GM23338 (cell line): ENCODE data around the gene PANX3. TPM values are rescaled to one million over a fixed set of nuclear protein-coding genes. Genes with fewer than 3 reads are reported as not detected.

Source experiments
- ATAC-seq: fragments of 200-7000 bp; cut with Tn5 transposase; 3 replicates; pipeline ENCODE4 v1.9.1; 2020
- DNase-seq: peaks from one replicate; pipeline ENCODE4 v3.0.0-alpha.2; 2015; ENCODE audit warnings: low spot score
- H2AFZ ChIP-seq: fragments of 200-600 bp; sonication (generic); 2 replicates; pipeline ENCODE4 v1.8.0; 2016; ENCODE audit warnings: antibody characterized with exemption, mild to moderate bottlenecking, moderate library complexity
- H3F3A ChIP-seq: fragments of 200-600 bp; sonication (generic); replicated peaks from 2 replicates; pipeline ENCODE4 v1.8.0; 2017; ENCODE audit warnings: antibody characterized with exemption, mixed run types, low read depth
- H3K27ac ChIP-seq: fragments of 200-600 bp; sonication (generic); 2 replicates; pipeline ENCODE4 v1.6.1; 2016; ENCODE audit warnings: low read depth
- H3K27me3 ChIP-seq: fragments of 200-600 bp; sonication (generic); 2 replicates; pipeline ENCODE4 v1.8.0; 2016; ENCODE audit warnings: mild to moderate bottlenecking, mixed run types, moderate library complexity; ENCODE audit not compliant: insufficient read depth
- H3K36me3 ChIP-seq: fragments of 200-600 bp; sonication (generic); 2 replicates; pipeline ENCODE4 v1.8.0; 2016; ENCODE audit warnings: mild to moderate bottlenecking; ENCODE audit not compliant: insufficient read depth
- H3K4me1 ChIP-seq: fragments of 200-600 bp; sonication (generic); 2 replicates; pipeline ENCODE4 v1.8.0; 2016; ENCODE audit warnings: mild to moderate bottlenecking, moderate library complexity; ENCODE audit not compliant: insufficient read depth
- H3K4me2 ChIP-seq: fragments of 200-600 bp; sonication (generic); 2 replicates; pipeline ENCODE4 v1.7.1; 2017; ENCODE audit warnings: mixed run types
- H3K4me3 ChIP-seq: fragments of 200-600 bp; sonication (generic); 2 replicates; pipeline ENCODE4 v1.6.1; 2016; ENCODE audit warnings: mixed run types
- H3K79me2 ChIP-seq: fragments of 200-600 bp; sonication (generic); replicated peaks from 2 replicates; pipeline ENCODE4 v1.8.0; 2017; ENCODE audit warnings: mild to moderate bottlenecking; ENCODE audit not compliant: insufficient read depth
- H3K9me2 ChIP-seq: fragments of 200-600 bp; sonication (generic); 2 replicates; pipeline ENCODE4 v1.8.0; 2017; ENCODE audit not compliant: insufficient read depth
- H4K20me1 ChIP-seq: fragments of 200-600 bp; sonication (generic); replicated peaks from 2 replicates; pipeline ENCODE4 v1.8.0; 2017; ENCODE audit warnings: mild to moderate bottlenecking; ENCODE audit not compliant: insufficient read depth
- H3K27ac Mint-ChIP-seq: 2 replicates; pipeline ENCODE4 v1.8.0; 2020; ENCODE audit warnings: inconsistent platforms, mild to moderate bottlenecking, moderate library complexity, mixed read lengths
- H3K27me3 Mint-ChIP-seq: 3 replicates; pipeline ENCODE4 v1.8.0; 2022; ENCODE audit warnings: low read depth, mild to moderate bottlenecking, moderate library complexity, mixed read lengths, inconsistent platforms; ENCODE audit not compliant: insufficient read depth, poor library complexity
- H3K36me3 Mint-ChIP-seq: 3 replicates; pipeline ENCODE4 v1.8.0; 2021; ENCODE audit warnings: low read depth, mild to moderate bottlenecking, inconsistent platforms, moderate library complexity, mixed read lengths
- H3K4me1 Mint-ChIP-seq: 3 replicates; pipeline ENCODE4 v1.8.0; 2020; ENCODE audit warnings: mild to moderate bottlenecking, inconsistent platforms, mixed read lengths
- H3K4me3 Mint-ChIP-seq: 3 replicates; pipeline ENCODE4 v1.8.0; 2021; ENCODE audit warnings: moderate library complexity, mild to moderate bottlenecking, inconsistent platforms, mixed read lengths
- H3K9me3 Mint-ChIP-seq: 3 replicates; pipeline ENCODE4 v1.8.0; 2020; ENCODE audit warnings: moderate library complexity, mild to moderate bottlenecking, inconsistent platforms, mixed read lengths
- CREB1 ChIP-seq: fragments of 250-450 bp; sonication (Bioruptor Pico); IDR thresholded peaks from 2 replicates; pipeline ENCODE4 v1.5.0; 2020; ENCODE audit warnings: low read depth, mild to moderate bottlenecking, moderate library complexity
- EZH2 ChIP-seq: fragments of 200-600 bp; sonication (generic); IDR thresholded peaks from one replicate; pipeline ENCODE4 v1.8.0; 2017; ENCODE audit warnings: antibody characterized with exemption, mild to moderate bottlenecking, low read depth; ENCODE audit not compliant: unreplicated experiment
- NANOG ChIP-seq: IDR thresholded peaks from 2 replicates; pipeline ENCODE4 v1.6.1; 2016; ENCODE audit warnings: antibody characterized with exemption, borderline replicate concordance
- POLR2AphosphoS5 ChIP-seq: IDR thresholded peaks from 2 replicates; pipeline ENCODE4 v1.6.1; 2016; ENCODE audit warnings: antibody characterized with exemption, low read depth
- ZNF331 ChIP-seq: fragments of 250-450 bp; sonication (Bioruptor Pico); IDR thresholded peaks from 2 replicates; pipeline ENCODE4 v1.5.0; 2020; ENCODE audit warnings: low read depth, mild to moderate bottlenecking, moderate library complexity
- polyA plus RNA-seq: library from polyadenylated mRNA; unstranded; fragments of >200 nt; fragmentation: Nextera tagmentation; extraction: Ambion mirVana; gene quantifications from 2 replicates; pipeline ENCODE4 v1.2.1, GENCODE V29; 2016
- total RNA-seq: library from RNA; depleted of rRNA; stranded (reverse); fragments of >200 nt; shearing (Covaris generic); gene quantifications from 2 replicates; pipeline ENCODE4 v1.2.3, GENCODE V29; 2014
- TF ChIP-seq, protein P1 (sequence below): fragments of 250-450 bp; sonication (Bioruptor Pico); IDR thresholded peaks from 2 replicates; pipeline ENCODE4 v1.5.0; 2020; ENCODE audit warnings: mild to moderate bottlenecking, moderate library complexity
- TF ChIP-seq, protein P2 (sequence below), 2 experiments: fragments of 200-600 bp in 1 of 2; sonication (generic) in 1 of 2; conservative IDR thresholded peaks; 2 replicates each; pipeline versions ENCODE4 v1.5.1 to v1.6.1; 2016 to 2017; ENCODE audit warnings: antibody characterized with exemption in 2 of 2, low read depth in 2 of 2, mild to moderate bottlenecking in 2 of 2, moderate library complexity in 1 of 2
- TF ChIP-seq, protein P3 (sequence below): IDR thresholded peaks from 2 replicates; pipeline ENCODE4 v1.6.1; 2016; ENCODE audit warnings: antibody characterized with exemption

Gene PANX3
- total and polyA plus RNA-seq, 2 experiments from 2014 or later, result not detected

DNA sequence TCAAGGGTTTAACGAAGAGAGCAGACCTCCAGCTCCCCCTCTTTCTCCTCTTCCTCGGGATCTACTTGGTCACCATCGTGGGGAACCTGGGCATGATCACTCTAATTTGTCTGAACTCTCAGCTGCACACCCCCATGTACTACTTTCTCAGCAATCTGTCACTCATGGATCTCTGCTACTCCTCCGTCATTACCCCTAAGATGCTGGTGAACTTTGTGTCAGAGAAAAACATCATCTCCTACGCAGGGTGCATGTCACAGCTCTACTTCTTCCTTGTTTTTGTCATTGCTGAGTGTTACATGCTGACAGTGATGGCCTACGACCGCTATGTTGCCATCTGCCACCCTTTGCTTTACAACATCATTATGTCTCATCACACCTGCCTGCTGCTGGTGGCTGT lies 41.1 kb upstream of the PANX3 start (continued):
- TF ChIP-seq, protein P1, sequence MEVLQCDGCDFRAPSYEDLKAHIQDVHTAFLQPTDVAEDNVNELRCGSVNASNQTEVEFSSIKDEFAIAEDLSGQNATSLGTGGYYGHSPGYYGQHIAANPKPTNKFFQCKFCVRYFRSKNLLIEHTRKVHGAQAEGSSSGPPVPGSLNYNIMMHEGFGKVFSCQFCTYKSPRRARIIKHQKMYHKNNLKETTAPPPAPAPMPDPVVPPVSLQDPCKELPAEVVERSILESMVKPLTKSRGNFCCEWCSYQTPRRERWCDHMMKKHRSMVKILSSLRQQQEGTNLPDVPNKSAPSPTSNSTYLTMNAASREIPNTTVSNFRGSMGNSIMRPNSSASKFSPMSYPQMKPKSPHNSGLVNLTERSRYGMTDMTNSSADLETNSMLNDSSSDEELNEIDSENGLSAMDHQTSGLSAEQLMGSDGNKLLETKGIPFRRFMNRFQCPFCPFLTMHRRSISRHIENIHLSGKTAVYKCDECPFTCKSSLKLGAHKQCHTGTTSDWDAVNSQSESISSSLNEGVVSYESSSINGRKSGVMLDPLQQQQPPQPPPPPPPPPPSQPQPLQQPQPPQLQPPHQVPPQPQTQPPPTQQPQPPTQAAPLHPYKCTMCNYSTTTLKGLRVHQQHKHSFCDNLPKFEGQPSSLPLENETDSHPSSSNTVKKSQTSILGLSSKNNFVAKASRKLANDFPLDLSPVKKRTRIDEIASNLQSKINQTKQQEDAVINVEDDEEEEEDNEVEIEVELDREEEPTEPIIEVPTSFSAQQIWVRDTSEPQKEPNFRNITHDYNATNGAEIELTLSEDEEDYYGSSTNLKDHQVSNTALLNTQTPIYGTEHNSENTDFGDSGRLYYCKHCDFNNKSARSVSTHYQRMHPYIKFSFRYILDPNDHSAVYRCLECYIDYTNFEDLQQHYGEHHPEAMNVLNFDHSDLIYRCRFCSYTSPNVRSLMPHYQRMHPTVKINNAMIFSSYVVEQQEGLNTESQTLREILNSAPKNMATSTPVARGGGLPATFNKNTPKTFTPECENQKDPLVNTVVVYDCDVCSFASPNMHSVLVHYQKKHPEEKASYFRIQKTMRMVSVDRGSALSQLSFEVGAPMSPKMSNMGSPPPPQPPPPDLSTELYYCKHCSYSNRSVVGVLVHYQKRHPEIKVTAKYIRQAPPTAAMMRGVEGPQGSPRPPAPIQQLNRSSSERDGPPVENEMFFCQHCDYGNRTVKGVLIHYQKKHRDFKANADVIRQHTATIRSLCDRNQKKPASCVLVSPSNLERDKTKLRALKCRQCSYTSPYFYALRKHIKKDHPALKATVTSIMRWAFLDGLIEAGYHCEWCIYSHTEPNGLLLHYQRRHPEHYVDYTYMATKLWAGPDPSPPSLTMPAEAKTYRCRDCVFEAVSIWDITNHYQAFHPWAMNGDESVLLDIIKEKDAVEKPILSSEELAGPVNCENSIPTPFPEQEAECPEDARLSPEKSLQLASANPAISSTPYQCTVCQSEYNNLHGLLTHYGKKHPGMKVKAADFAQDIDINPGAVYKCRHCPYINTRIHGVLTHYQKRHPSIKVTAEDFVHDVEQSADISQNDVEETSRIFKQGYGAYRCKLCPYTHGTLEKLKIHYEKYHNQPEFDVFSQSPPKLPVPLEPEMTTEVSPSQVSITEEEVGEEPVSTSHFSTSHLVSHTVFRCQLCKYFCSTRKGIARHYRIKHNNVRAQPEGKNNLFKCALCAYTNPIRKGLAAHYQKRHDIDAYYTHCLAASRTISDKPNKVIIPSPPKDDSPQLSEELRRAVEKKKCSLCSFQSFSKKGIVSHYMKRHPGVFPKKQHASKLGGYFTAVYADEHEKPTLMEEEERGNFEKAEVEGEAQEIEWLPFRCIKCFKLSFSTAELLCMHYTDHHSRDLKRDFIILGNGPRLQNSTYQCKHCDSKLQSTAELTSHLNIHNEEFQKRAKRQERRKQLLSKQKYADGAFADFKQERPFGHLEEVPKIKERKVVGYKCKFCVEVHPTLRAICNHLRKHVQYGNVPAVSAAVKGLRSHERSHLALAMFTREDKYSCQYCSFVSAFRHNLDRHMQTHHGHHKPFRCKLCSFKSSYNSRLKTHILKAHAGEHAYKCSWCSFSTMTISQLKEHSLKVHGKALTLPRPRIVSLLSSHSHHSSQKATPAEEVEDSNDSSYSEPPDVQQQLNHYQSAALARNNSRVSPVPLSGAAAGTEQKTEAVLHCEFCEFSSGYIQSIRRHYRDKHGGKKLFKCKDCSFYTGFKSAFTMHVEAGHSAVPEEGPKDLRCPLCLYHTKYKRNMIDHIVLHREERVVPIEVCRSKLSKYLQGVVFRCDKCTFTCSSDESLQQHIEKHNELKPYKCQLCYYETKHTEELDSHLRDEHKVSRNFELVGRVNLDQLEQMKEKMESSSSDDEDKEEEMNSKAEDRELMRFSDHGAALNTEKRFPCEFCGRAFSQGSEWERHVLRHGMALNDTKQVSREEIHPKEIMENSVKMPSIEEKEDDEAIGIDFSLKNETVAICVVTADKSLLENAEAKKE, result no peak
- TF ChIP-seq, protein P2, sequence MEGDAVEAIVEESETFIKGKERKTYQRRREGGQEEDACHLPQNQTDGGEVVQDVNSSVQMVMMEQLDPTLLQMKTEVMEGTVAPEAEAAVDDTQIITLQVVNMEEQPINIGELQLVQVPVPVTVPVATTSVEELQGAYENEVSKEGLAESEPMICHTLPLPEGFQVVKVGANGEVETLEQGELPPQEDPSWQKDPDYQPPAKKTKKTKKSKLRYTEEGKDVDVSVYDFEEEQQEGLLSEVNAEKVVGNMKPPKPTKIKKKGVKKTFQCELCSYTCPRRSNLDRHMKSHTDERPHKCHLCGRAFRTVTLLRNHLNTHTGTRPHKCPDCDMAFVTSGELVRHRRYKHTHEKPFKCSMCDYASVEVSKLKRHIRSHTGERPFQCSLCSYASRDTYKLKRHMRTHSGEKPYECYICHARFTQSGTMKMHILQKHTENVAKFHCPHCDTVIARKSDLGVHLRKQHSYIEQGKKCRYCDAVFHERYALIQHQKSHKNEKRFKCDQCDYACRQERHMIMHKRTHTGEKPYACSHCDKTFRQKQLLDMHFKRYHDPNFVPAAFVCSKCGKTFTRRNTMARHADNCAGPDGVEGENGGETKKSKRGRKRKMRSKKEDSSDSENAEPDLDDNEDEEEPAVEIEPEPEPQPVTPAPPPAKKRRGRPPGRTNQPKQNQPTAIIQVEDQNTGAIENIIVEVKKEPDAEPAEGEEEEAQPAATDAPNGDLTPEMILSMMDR (conservative IDR thresholded peaks at IDR 0.05; ENCODE audit: low read depth in 2 of 2), result no peak
- TF ChIP-seq ZNF331 (CRISPR knock-in tag) (no peak), POLR2AphosphoS5 (no peak), EZH2 (no peak)

DNA sequence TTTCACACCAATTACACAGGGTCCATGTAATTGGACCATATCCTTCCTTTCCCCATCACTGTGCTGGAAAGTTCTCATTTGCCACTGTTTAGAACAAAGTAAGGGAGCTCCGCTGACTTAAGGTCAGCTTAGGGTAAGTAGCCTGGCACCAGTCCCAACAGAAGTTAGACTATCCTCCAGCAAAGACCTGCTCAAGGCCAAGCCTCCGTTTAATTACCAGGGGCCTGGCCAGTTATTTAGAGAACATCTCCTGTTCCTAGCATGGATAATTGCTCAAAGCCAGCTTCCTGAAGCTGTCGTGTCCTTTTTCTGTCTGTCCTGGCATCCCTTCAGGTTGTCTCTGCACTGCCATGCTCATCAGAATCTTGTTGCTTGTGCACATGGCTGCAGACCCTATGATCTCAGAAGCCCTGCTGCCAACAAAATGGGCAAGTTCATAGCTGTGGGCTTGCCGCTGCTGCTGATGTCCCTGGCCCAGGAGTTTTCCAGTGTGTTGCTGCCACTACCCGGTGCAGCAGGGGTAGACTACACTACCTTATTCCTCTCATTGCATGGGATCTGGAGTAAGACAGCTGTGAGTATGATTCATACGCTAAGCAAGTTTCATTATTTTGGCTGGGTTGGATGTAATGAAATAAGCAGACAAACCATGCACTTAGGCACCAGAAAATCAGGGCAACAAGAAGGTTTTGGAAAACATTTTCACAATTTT lies 33.4 kb upstream of the PANX3 start:
- H3K4me3 Mint-ChIP-seq, result no peak overlapping the region
- H3K4me1 ChIP-seq, result no peaks in the 10 kb centered on the region
- H3K9me2 ChIP-seq, result 0 out of 2 replicates have a peak, but pooled peaks cover 4% of the 10 kb centered on the region
- H3K36me3 Mint-ChIP-seq, result no peaks in the 10 kb centered on the region
- no peaks in the 10 kb centered on the region for H3K36me3 ChIP-seq
- H3K4me2 ChIP-seq, result no peak overlapping the region
- no peak overlapping the region for H3K27ac Mint-ChIP-seq
- H3K4me3 ChIP-seq, result no peak overlapping the region
- no peaks in the 10 kb centered on the region for H4K20me1 ChIP-seq
- no peaks in the 10 kb centered on the region for H3K79me2 ChIP-seq
- ATAC-seq (no peak), DNase-seq (no peak)
- H3K27me3 ChIP-seq, result no peaks in the 10 kb centered on the region
- H3K27ac ChIP-seq, result no peak overlapping the region
- H3K4me1 Mint-ChIP-seq, result peaks cover 4% of the 10 kb centered on the region; the same call in 2 of the 3 replicates
- peaks cover 1% of the 10 kb centered on the region for H3K27me3 Mint-ChIP-seq
- no peak overlapping the region; the same call in 1 of the 2 replicates for H2AFZ ChIP-seq
- H3K9me3 Mint-ChIP-seq, result no peaks in the 10 kb centered on the region
- no peaks in the 10 kb centered on the region for H3F3A ChIP-seq
- TF ChIP-seq NANOG (no peak), POLR2AphosphoS5 (no peak), CREB1 (CRISPR knock-in tag) (no peak)
- TF ChIP-seq, protein P2 (conservative IDR thresholded peaks at IDR 0.05; ENCODE audit: low read depth in 2 of 2), result no peak
- TF ChIP-seq, protein P3, sequence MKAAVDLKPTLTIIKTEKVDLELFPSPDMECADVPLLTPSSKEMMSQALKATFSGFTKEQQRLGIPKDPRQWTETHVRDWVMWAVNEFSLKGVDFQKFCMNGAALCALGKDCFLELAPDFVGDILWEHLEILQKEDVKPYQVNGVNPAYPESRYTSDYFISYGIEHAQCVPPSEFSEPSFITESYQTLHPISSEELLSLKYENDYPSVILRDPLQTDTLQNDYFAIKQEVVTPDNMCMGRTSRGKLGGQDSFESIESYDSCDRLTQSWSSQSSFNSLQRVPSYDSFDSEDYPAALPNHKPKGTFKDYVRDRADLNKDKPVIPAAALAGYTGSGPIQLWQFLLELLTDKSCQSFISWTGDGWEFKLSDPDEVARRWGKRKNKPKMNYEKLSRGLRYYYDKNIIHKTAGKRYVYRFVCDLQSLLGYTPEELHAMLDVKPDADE, result no peak
